ENCODE results near the gene EPHB3. TPM values are rescaled to one million over a fixed set of nuclear protein-coding genes. Genes with fewer than 3 reads are reported as not detected.
A peak's percentile ranks its signal among the peaks of the same experiment; 100 is the strongest.

EPHB3 gene
- total RNA-seq, 3 donors from 2014 or later (not counting 1 experiment from before 2014, with no cell fraction given), result not detected

- no peak overlapping the region for H3K27ac ChIP-seq (ENCODE audit: low read length)
- ATAC-seq (no peak), DNase-seq (no peak)
- Mint-ChIP-seq H3K27ac (no peak overlapping the region), H3K9me3 (no peaks in the 10 kb centered on the region), H3K4me1 (no peaks in the 10 kb centered on the region), H3K36me3 (no peaks in the 10 kb centered on the region), H3K4me3 (no peak overlapping the region), H3K27me3 (ENCODE audit: low read depth in 2 of 2) (peaks cover 43 to 50% of the 10 kb centered on the region in 2 donors)
- no peaks in the 10 kb centered on the region for H3K4me1 ChIP-seq (ENCODE audit: control insufficient read depth, insufficient read depth, low read length)
- TF ChIP-seq CTCF (IDR thresholded peaks at IDR 0.05), result no peak
- intact Hi-C loops (cut with micrococcal nuclease), result no loop called here
- H3K36me3 ChIP-seq (ENCODE audit: control insufficient read depth, insufficient read depth, low read length), result no peaks in the 10 kb centered on the region
- no peaks in the 10 kb centered on the region for H3K9me3 ChIP-seq (ENCODE audit: control insufficient read depth, insufficient read depth, low read length)
- peaks cover 7% of the 10 kb centered on the region for H3K27me3 ChIP-seq (ENCODE audit: control insufficient read depth, insufficient read depth, low read length)
- WGBS (ENCODE audit: insufficient coverage), result 85% methylated on average over 4 of the region's 4 CpGs
- H3K4me3 ChIP-seq (ENCODE audit: low read length), result no peak overlapping the region
Observed at GRCh38 chr3:184553385-184553784, 8.2 kb upstream of the EPHB3 start.

- no peaks in the 10 kb centered on the region for H3K4me1 Mint-ChIP-seq
Observed at GRCh38 chr3:184554461-184554860, 7.1 kb upstream of the EPHB3 start.

GRCh38 chr3:184556582-184557347 lies 4.8 kb upstream of the EPHB3 start:
- peaks cover 14% of the 10 kb centered on the region for H3K4me1 ChIP-seq (ENCODE audit: control insufficient read depth, insufficient read depth, low read length)
- H3K27ac ChIP-seq (ENCODE audit: low read length), result no peak overlapping the region
- peak in 1 of 2 donors; percentile 58 for DNase-seq

More at GRCh38 chr3:184554461-184554860, 7.1 kb upstream of the EPHB3 start:
- H3K27ac Mint-ChIP-seq, result no peak overlapping the region
- no peak overlapping the region for H3K27ac ChIP-seq (ENCODE audit: low read length)
- no peaks in the 10 kb centered on the region for H3K4me1 ChIP-seq (ENCODE audit: control insufficient read depth, insufficient read depth, low read length)
- WGBS (ENCODE audit: insufficient coverage), result 76% methylated on average over 4 of the region's 5 CpGs
- H3K36me3 Mint-ChIP-seq, result no peaks in the 10 kb centered on the region
- no peaks in the 10 kb centered on the region for H3K9me3 ChIP-seq (ENCODE audit: control insufficient read depth, insufficient read depth, low read length)
- H3K4me3 Mint-ChIP-seq, result no peak overlapping the region
- H3K9me3 Mint-ChIP-seq, result no peaks in the 10 kb centered on the region
- no peak overlapping the region for H3K4me3 ChIP-seq (ENCODE audit: low read length)
- DNase-seq, result no peak
- no peak for TF ChIP-seq CTCF (IDR thresholded peaks at IDR 0.05)
- H3K27me3 ChIP-seq (ENCODE audit: control insufficient read depth, insufficient read depth, low read length), result peaks cover 13% of the 10 kb centered on the region
- H3K27me3 Mint-ChIP-seq (ENCODE audit: low read depth in 2 of 2), result peaks cover 49 to 55% of the 10 kb centered on the region in 2 donors
- intact Hi-C loops (cut with micrococcal nuclease), result no loop called here
- no peaks in the 10 kb centered on the region for H3K36me3 ChIP-seq (ENCODE audit: control insufficient read depth, insufficient read depth, low read length)
- ATAC-seq, result no peak

More at GRCh38 chr3:184556582-184557347, 4.8 kb upstream of the EPHB3 start:
- Mint-ChIP-seq H3K4me1 (peaks cover 15 to 16% of the 10 kb centered on the region in 2 donors), H3K27me3 (ENCODE audit: low read depth in 2 of 2) (peaks cover 54 to 55% of the 10 kb centered on the region in 2 donors), H3K4me3 (no peak overlapping the region), H3K36me3 (no peaks in the 10 kb centered on the region), H3K9me3 (no peaks in the 10 kb centered on the region), H3K27ac (no peak overlapping the region)
- Histone ChIP-seq H3K36me3 (ENCODE audit: control insufficient read depth, insufficient read depth, low read length) (no peaks in the 10 kb centered on the region), H3K9me3 (ENCODE audit: control insufficient read depth, insufficient read depth, low read length) (no peaks in the 10 kb centered on the region), H3K27me3 (ENCODE audit: control insufficient read depth, insufficient read depth, low read length) (peaks cover 30% of the 10 kb centered on the region), H3K4me3 (ENCODE audit: low read length) (no peak overlapping the region)
- WGBS (ENCODE audit: insufficient coverage), result 75% methylated on average over 15 of the region's 15 CpGs
- no peak for ATAC-seq
- intact Hi-C loops (cut with micrococcal nuclease), result no loop called here
- TF ChIP-seq CTCF (IDR thresholded peaks at IDR 0.05), result no peak
